Measurements from ENCODE around the gene LY6G5C. TPM values are rescaled to one million over a fixed set of nuclear protein-coding genes. Genes with fewer than 3 reads are reported as not detected.
A peak's percentile ranks its signal among the peaks of the same experiment; 100 is the strongest.

Gene LY6G5C
- total and polyA plus RNA-seq, 2 of the 13 experiments (the other 11 are each of a cell fraction or from before 2014, with no cell fraction given) = 0.33 to 0.55 TPM

DNA sequence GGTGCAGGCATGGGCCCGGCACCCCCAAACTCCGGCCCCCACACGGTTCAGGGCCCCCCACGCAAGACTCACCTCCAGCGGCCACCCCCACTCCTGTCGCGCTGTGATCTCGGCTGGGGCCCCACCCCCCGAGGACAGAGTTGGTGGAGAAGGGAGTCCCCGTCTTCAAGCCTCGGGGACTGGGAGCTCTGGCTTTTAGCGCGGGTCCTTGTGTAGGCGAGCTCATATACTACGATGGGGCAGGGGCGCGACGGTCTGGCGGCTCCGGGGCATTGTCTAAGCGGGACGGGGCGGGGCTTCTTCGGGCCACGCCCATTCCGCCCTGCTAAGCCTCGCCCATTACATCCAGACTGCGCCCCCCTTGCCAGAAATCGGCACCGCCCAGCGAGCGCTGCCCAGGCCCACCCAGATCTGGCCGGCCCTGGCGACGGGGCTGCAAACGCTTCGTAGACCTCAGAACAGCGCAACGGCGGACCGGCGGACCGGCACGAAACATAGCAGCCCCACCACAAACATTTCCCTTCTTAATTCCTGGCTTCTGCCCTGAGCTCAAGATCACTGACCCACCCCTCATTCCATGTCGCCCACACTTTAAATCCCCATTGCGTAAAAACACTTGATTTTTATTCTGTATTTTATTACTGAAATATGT is 49.2 kb upstream of the LY6G5C start (continued):
- TF ChIP-seq HOXA5 (CRISPR knock-in tag; IDR thresholded peaks at IDR 0.05) (no peak), MTF2 (CRISPR knock-in tag; IDR thresholded peaks at IDR 0.05; ENCODE audit: borderline replicate concordance) (no peak; the same call in 1 of the 2 replicates), GLI4 (CRISPR knock-in tag; IDR thresholded peaks at IDR 0.05; ENCODE audit: borderline replicate concordance) (no peak; the same call in 1 of the 2 replicates), SP140L (CRISPR knock-in tag; IDR thresholded peaks at IDR 0.05; ENCODE audit: borderline replicate concordance) (no peak), CENPT (CRISPR knock-in tag; IDR thresholded peaks at IDR 0.05; ENCODE audit: low read depth) (no peak), KDM5B (CRISPR knock-in tag; IDR thresholded peaks at IDR 0.05; ENCODE audit: borderline replicate concordance) (no peak; the same call in 1 of the 2 replicates), FOXP1 (IDR thresholded peaks at IDR 0.05) (no peak), FOXP1 (CRISPR knock-in tag; IDR thresholded peaks at IDR 0.05) (no peak), SMAD3 (CRISPR knock-in tag; IDR thresholded peaks at IDR 0.05) (no peak), THAP8 (CRISPR knock-in tag; IDR thresholded peaks at IDR 0.05; ENCODE audit: borderline replicate concordance) (no peak), HOMEZ (CRISPR knock-in tag; IDR thresholded peaks at IDR 0.05; ENCODE audit: low read depth) (no peak), SAFB2 (CRISPR knock-in tag; IDR thresholded peaks at IDR 0.05; ENCODE audit: borderline replicate concordance, low read depth) (no peak), HOXA9 (CRISPR knock-in tag; IDR thresholded peaks at IDR 0.05; ENCODE audit: borderline replicate concordance) (peak; percentile 71; the same call in 1 of the 2 replicates), SIX1 (CRISPR knock-in tag; IDR thresholded peaks at IDR 0.05; ENCODE audit: borderline replicate concordance) (no peak), CHCHD3 (CRISPR knock-in tag; IDR thresholded peaks at IDR 0.05) (no peak), NR0B2 (CRISPR knock-in tag; IDR thresholded peaks at IDR 0.05) (no peak), RNF2 (conservative IDR thresholded peaks at IDR 0.05; ENCODE audit: low read depth) (no peak), ZNF564 (CRISPR knock-in tag; IDR thresholded peaks at IDR 0.05) (peak; percentile 92), TP53 (CRISPR knock-in tag; conservative IDR thresholded peaks at IDR 0.05) (0 out of 2 replicates have a peak, but pooled peaks have one; percentile 2), ARID3A (IDR thresholded peaks at IDR 0.05; ENCODE audit: low read depth, low read length) (no peak)
- TF ChIP-seq, protein P1, sequence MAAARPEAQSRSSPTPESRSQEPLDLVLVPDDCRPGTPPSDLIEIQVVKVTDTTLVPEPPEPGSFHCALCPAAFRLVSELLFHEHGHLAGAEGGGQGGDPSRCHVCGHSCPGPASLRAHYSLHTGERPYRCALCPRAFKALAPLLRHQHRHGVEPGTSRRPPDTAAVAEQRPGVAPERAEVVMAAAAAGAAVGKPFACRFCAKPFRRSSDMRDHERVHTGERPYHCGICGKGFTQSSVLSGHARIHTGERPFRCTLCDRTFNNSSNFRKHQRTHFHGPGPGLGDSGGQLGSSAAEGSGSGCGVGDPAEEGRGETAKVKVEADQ (CRISPR knock-in tag; IDR thresholded peaks at IDR 0.05; ENCODE audit: borderline replicate concordance) = peak; percentile 82
